GM23248 (cell line): Measurements from ENCODE around the gene TK1. TPM values are rescaled to one million over a fixed set of nuclear protein-coding genes. Genes with fewer than 3 reads are reported as not detected.

Experiments used
- DNase-seq: peaks from one replicate; pipeline ENCODE4 v3.0.0-alpha.2; 2015
- H2AFZ ChIP-seq: fragments of 200-600 bp; sonication (generic); 2 replicates; pipeline ENCODE4 v1.6.1; 2016; ENCODE audit warnings: antibody characterized with exemption
- H3F3A ChIP-seq: fragments of 200-600 bp; sonication (generic); 2 replicates; pipeline ENCODE4 v1.6.1; 2016; ENCODE audit warnings: mild to moderate bottlenecking, antibody characterized with exemption, mixed run types; ENCODE audit not compliant: insufficient read depth
- H3K27ac ChIP-seq: fragments of 200-600 bp; sonication (generic); 2 replicates; pipeline ENCODE4 v1.5.1; 2016; ENCODE audit warnings: mild to moderate bottlenecking
- H3K27me3 ChIP-seq: fragments of 200-600 bp; sonication (generic); replicated peaks from 2 replicates; pipeline ENCODE4 v1.6.1; 2016; ENCODE audit warnings: mild to moderate bottlenecking; ENCODE audit not compliant: insufficient read depth
- H3K36me3 ChIP-seq: fragments of 200-600 bp; sonication (generic); 2 replicates; pipeline ENCODE4 v1.6.1; 2016; ENCODE audit warnings: low read depth, mild to moderate bottlenecking
- H3K4me1 ChIP-seq: fragments of 200-600 bp; sonication (generic); 2 replicates; pipeline ENCODE4 v1.6.1; 2016; ENCODE audit warnings: mild to moderate bottlenecking; ENCODE audit not compliant: insufficient read depth
- H3K4me2 ChIP-seq: fragments of 200-600 bp; sonication (generic); one replicate; pipeline ENCODE4 v1.6.1; 2016; ENCODE audit warnings: mild to moderate bottlenecking; ENCODE audit not compliant: unreplicated experiment
- H3K4me3 ChIP-seq: fragments of 200-600 bp; sonication (generic); 2 replicates; pipeline ENCODE4 v1.5.1; 2016; ENCODE audit warnings: mild to moderate bottlenecking
- H3K79me2 ChIP-seq: fragments of 200-600 bp; sonication (generic); 2 replicates; pipeline ENCODE4 v1.6.1; 2016; ENCODE audit warnings: mild to moderate bottlenecking; ENCODE audit not compliant: insufficient read depth
- H3K9ac ChIP-seq: fragments of 200-600 bp; sonication (generic); 2 replicates; pipeline ENCODE4 v1.6.1; 2016; ENCODE audit warnings: mild to moderate bottlenecking
- H3K9me2 ChIP-seq: fragments of 200-600 bp; sonication (generic); 2 replicates; pipeline ENCODE4 v1.6.1; 2016; ENCODE audit warnings: mixed run types, mild to moderate bottlenecking, moderate library complexity; ENCODE audit not compliant: insufficient read depth
- H3K9me3 ChIP-seq: fragments of 200-600 bp; sonication (generic); one replicate; pipeline ENCODE4 v1.6.1; 2017; ENCODE audit warnings: low read depth
- H4K20me1 ChIP-seq: fragments of 200-600 bp; sonication (generic); 2 replicates; pipeline ENCODE4 v1.6.0; 2016; ENCODE audit not compliant: insufficient read depth
- EZH2 ChIP-seq: fragments of 200-600 bp; sonication (generic); IDR thresholded peaks from 2 replicates; pipeline ENCODE4 v1.6.1; 2018; ENCODE audit warnings: antibody characterized with exemption, mild to moderate bottlenecking; ENCODE audit not compliant: insufficient read depth, poor library complexity, severe bottlenecking
- EZH2phosphoT487 ChIP-seq: fragments of 200-600 bp; sonication (generic); IDR thresholded peaks from 2 replicates; pipeline ENCODE4 v1.6.1; 2018; ENCODE audit warnings: antibody characterized with exemption, moderate library complexity, mild to moderate bottlenecking, low read depth; ENCODE audit not compliant: insufficient read depth
- WGBS, 2 experiments: methylation state at CpG; one replicate each; pipeline ENCODE4 v1.1.6; 2015 to 2017; ENCODE audit warnings: low lambda C conversion rate in 2 of 2, low coverage in 1 of 2; ENCODE audit errors: missing lambda C conversion rate in 2 of 2; 5-methylcytosine and 5-hydroxymethylcytosine counted together
- in situ Hi-C: fragments of 300-500 bp; cut with MboI; formaldehyde crosslinking; loops from 2 replicates; pipeline ENCODE4 v1.15.0; 2020
- polyA plus RNA-seq: library from polyadenylated mRNA; unstranded; fragments of >200 nt; fragmentation: Nextera tagmentation; extraction: Ambion mirVana; gene quantifications from 2 replicates; pipeline ENCODE4 v1.2.1, GENCODE V29; 2016
- total RNA-seq: library from RNA; depleted of rRNA; stranded (reverse); fragments of >200 nt; shearing (Covaris generic); gene quantifications from 2 replicates; pipeline ENCODE4 v1.2.3, GENCODE V29; 2014

Gene TK1
- total and polyA plus RNA-seq, 2 experiments from 2014 or later = 79.4 to 84.5 TPM

- Histone ChIP-seq H3K36me3 (no peaks in the 10 kb centered on the region), H3K9ac (no peak overlapping the region), H2AFZ (no peak overlapping the region), H3K27ac (no peak overlapping the region), H3K79me2 (peaks cover 20% of the 10 kb centered on the region), H3F3A (no peaks in the 10 kb centered on the region), H3K4me3 (no peak overlapping the region), H3K4me2 (no peak overlapping the region), H3K4me1 (no peaks in the 10 kb centered on the region), H3K9me2 (no peaks in the 10 kb centered on the region), H3K9me3 (no peaks in the 10 kb centered on the region), H3K27me3 (no peaks in the 10 kb centered on the region), H4K20me1 (no peaks in the 10 kb centered on the region)
- WGBS, 2 experiments = 73 to 83% methylated on average over 11 of the region's 11 CpGs
- in situ Hi-C loops = no loop called here
- DNase-seq = no peak
- no peak for TF ChIP-seq EZH2phosphoT487
- TF ChIP-seq EZH2 = no peak
Measured at GRCh38 chr17:78211032-78211431, 24.2 kb upstream of the TK1 start.

DNA sequence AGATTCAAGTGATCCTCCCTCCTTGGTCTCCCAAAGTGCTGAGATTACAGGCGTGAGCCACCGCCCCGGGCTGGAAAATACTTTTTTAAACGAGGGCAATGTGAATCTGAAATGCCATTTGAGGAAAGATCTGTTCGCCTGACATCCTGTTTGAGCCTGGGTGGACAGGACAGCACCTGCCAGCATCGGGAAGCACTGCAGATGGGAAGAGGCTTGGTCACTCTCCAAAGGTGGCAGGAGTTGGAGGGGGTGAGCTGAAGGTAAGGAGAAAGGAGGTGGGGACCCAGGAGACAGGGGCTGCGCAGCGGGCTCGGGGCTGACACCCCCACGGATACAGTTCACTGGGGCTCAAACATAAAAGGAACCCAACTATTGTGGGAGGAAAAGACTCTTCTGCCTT lies 23.3 kb upstream of the TK1 start:
- no peak for DNase-seq
- no peaks in the 10 kb centered on the region for H3F3A ChIP-seq
- no peaks in the 10 kb centered on the region for H4K20me1 ChIP-seq
- H3K27ac ChIP-seq = no peak overlapping the region
- no peak for TF ChIP-seq EZH2
- TF ChIP-seq EZH2phosphoT487 = no peak
- H3K36me3 ChIP-seq = no peaks in the 10 kb centered on the region
- H2AFZ ChIP-seq = no peak overlapping the region
- H3K9ac ChIP-seq = no peak overlapping the region
- no peak overlapping the region for H3K4me3 ChIP-seq
- no peaks in the 10 kb centered on the region for H3K27me3 ChIP-seq
- WGBS, 2 experiments = 85 to 87% methylated on average over 10 of the region's 10 CpGs
- no peaks in the 10 kb centered on the region for H3K9me2 ChIP-seq
- no peaks in the 10 kb centered on the region for H3K4me1 ChIP-seq
- H3K4me2 ChIP-seq = no peak overlapping the region
- H3K79me2 ChIP-seq = peaks cover 10% of the 10 kb centered on the region
- in situ Hi-C loops = no loop called here
- no peaks in the 10 kb centered on the region for H3K9me3 ChIP-seq

GRCh38 chr17:78208486-78208885 lies 21.6 kb upstream of the TK1 start:
- Histone ChIP-seq H2AFZ (no peak overlapping the region), H4K20me1 (no peaks in the 10 kb centered on the region), H3K9ac (no peak overlapping the region), H3K27ac (no peak overlapping the region), H3K9me3 (no peaks in the 10 kb centered on the region), H3F3A (no peaks in the 10 kb centered on the region), H3K36me3 (no peaks in the 10 kb centered on the region), H3K4me2 (no peak overlapping the region), H3K79me2 (no peaks in the 10 kb centered on the region), H3K4me3 (no peak overlapping the region), H3K27me3 (no peaks in the 10 kb centered on the region), H3K9me2 (no peaks in the 10 kb centered on the region), H3K4me1 (no peaks in the 10 kb centered on the region)
- in situ Hi-C loops = no loop called here
- WGBS, 2 experiments = 69 to 71% methylated on average over 3 of the region's 3 CpGs
- no peak for DNase-seq
- no peak for TF ChIP-seq EZH2

- Histone ChIP-seq H2AFZ (no peak overlapping the region), H3F3A (no peaks in the 10 kb centered on the region), H3K9ac (no peak overlapping the region), H3K9me2 (no peaks in the 10 kb centered on the region), H3K9me3 (no peaks in the 10 kb centered on the region), H4K20me1 (no peaks in the 10 kb centered on the region), H3K27me3 (no peaks in the 10 kb centered on the region), H3K27ac (no peak overlapping the region), H3K4me1 (no peaks in the 10 kb centered on the region), H3K4me3 (no peak overlapping the region), H3K36me3 (no peaks in the 10 kb centered on the region), H3K4me2 (no peak overlapping the region), H3K79me2 (no peaks in the 10 kb centered on the region)
- in situ Hi-C loops = no loop called here
- DNase-seq = no peak
- no peak for TF ChIP-seq EZH2phosphoT487
- TF ChIP-seq EZH2 = no peak
- 84 to 87% methylated on average over 7 of the region's 7 CpGs for whole genome bisulfite sequencing, 2 experiments
Measured at GRCh38 chr17:78206298-78206697, 19.4 kb upstream of the TK1 start.

DNA sequence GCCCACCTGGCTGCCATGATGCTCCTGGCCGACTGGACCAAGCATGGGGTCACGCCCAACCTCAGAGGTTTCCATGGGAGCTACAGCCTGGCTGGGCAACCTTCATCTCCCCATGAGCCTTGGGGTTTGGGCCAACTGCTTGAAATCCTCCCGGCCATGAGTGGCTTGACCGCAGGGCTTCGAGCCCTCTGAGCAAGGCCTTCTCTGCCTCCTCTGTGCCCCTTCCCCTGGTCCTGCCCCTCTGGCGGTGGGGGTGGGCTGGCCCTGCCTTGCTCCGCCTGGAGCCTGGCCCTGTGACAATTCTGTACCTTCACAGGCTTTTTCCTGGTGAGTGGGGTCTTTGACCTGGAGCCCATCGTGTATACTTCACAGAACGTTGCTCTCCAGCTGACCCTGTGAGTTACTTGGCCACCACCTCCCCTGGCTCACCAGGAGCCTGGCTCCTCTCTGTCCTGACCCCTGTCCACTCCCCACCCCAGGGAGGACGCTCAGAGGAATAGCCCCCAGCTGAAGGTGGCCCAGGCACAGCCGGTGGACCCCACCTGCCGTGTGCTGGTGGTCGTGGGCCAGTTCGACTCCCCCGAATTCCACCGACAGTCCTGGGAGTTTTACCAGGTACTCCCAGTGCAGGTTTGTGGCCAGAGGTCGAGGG lies 18.4 kb upstream of the TK1 start:
- no peak overlapping the region for H3K4me3 ChIP-seq
- H3K79me2 ChIP-seq = no peaks in the 10 kb centered on the region
- no peak for DNase-seq
- no peaks in the 10 kb centered on the region for H3K36me3 ChIP-seq
- in situ Hi-C loops = no loop called here
- no peak overlapping the region for H2AFZ ChIP-seq
- no peak for TF ChIP-seq EZH2
- no peak for TF ChIP-seq EZH2phosphoT487
- H3K9me2 ChIP-seq = no peaks in the 10 kb centered on the region
- H3K9me3 ChIP-seq = no peaks in the 10 kb centered on the region
- H3K27ac ChIP-seq = no peak overlapping the region
- no peaks in the 10 kb centered on the region for H3K27me3 ChIP-seq
- H3K4me2 ChIP-seq = no peak overlapping the region
- no peaks in the 10 kb centered on the region for H4K20me1 ChIP-seq
- WGBS, 2 experiments = 84 to 87% methylated on average over 17 of the region's 17 CpGs
- no peaks in the 10 kb centered on the region for H3F3A ChIP-seq
- H3K9ac ChIP-seq = no peak overlapping the region
- no peaks in the 10 kb centered on the region for H3K4me1 ChIP-seq
